C4-2B (cell line): ENCODE measurements around the gene CSE1L.

Experiments used
- H3K27ac ChIP-seq: fragments of 450-650 bp; 2 replicates; pipeline ENCODE4 v1.5.1; 2017
- ZFX ChIP-seq: fragments of 450-650 bp; IDR thresholded peaks from 2 replicates; pipeline ENCODE4 v1.6.1; 2017
- TF ChIP-seq, protein P1 (sequence below): fragments of 450-650 bp; conservative IDR thresholded peaks from 2 replicates; pipeline ENCODE4 v1.5.1; 2017; ENCODE audit warnings: mild to moderate bottlenecking

The CSE1L gene

DNA sequence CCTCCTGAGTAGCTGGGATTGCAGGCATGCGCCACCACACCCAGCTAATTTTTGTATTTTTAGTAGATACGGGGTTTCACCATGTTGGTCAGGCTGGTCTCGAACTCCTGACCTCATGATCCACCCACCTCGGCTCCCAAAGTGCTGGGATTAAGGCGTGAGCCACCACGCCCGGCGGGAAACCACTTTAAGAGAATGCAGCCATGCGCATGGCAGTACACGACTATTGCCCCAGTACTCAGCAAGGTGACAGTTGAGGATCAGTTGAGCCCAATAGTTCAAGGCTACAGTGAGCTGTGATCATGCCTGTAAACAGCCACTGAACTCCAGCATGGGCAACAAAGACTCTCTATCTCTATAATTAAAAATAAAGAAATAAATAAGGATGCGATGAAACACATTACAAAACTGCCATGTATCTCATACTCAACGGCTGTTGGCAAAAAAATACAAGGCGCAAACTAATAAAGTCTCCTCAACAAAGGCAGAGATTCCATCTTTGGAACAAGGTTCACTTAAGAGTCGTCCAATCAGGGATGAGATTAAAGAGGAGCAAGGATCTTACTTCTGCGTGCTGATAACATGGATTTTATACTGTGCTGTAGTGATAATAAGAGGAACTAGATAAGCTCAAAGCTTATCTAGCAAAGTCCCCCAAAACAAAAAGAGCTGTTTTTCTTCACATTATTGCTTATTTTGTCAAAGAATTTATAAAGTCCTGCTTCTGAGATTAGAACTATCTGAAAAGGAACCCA lies 90.9 kb downstream of the CSE1L start:
- no peak for TF ChIP-seq ZFX
- TF ChIP-seq, protein P1, sequence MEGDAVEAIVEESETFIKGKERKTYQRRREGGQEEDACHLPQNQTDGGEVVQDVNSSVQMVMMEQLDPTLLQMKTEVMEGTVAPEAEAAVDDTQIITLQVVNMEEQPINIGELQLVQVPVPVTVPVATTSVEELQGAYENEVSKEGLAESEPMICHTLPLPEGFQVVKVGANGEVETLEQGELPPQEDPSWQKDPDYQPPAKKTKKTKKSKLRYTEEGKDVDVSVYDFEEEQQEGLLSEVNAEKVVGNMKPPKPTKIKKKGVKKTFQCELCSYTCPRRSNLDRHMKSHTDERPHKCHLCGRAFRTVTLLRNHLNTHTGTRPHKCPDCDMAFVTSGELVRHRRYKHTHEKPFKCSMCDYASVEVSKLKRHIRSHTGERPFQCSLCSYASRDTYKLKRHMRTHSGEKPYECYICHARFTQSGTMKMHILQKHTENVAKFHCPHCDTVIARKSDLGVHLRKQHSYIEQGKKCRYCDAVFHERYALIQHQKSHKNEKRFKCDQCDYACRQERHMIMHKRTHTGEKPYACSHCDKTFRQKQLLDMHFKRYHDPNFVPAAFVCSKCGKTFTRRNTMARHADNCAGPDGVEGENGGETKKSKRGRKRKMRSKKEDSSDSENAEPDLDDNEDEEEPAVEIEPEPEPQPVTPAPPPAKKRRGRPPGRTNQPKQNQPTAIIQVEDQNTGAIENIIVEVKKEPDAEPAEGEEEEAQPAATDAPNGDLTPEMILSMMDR: no peak
- no peak overlapping the region for H3K27ac ChIP-seq

DNA sequence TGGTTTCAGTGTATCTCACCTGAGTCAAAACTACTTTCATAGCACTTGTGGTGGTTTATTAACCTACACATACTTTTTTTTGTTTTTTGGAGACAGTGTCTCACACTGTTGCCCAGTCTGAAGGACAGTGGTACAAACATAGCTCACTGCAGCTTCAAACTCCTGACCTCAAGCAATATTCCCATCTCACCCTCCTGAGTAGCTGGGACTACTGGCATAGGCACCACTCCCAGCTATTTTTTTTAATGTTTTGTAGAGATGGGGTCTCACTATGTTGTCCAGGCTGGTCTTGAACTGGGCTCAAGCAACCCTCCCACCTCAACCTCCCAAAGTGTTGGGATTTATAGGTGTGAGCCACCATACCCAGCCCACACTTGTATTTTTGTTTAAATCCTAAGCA lies 92.3 kb downstream of the CSE1L start:
- TF ChIP-seq ZFX: no peak
- TF ChIP-seq, protein P1: no peak
- no peak overlapping the region for H3K27ac ChIP-seq

DNA sequence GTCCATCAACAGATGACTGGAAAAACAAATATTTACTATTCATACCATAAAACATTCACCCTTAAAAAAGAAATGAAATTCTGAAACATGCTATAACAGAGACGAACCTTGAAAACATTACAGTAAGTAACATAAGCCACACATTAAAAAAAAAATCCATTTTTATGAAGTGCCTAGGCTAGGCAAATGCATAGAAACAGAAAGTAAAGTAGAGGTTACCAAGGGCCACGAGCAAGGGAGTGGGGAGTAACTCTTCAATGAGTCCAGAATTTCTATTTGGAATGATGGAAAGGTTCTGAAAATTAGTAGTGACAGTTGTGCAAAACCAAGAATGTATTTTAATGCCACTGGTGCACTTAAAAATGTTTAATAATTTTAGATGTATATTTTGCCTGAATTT lies 94.3 kb downstream of the CSE1L start:
- TF ChIP-seq, protein P1: no peak
- no peak for TF ChIP-seq ZFX
- no peak overlapping the region for H3K27ac ChIP-seq

DNA sequence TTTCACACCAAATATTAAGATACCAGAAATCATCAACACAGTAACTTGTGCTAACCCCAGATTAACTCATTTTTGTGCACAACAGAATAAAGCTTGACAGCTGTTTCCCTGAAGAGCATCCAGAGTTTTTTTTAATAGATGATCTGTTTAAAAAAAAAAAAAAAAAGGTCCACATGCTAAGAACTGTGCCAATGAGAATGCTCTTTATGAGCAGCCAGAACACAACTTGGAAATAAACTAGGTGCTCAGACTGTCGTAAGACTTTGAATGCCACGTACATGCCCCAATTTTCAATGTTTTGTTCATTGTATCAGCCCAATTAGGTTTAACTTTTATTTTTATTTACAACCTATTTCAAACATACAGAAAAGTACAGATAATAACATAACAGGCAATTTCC lies 94.7 kb downstream of the CSE1L start:
- peak overlapping the region; percentile 24; the same call in 1 of the 2 replicates for H3K27ac ChIP-seq
- TF ChIP-seq, protein P1: no peak
- TF ChIP-seq ZFX: no peak
